GM23338 (cell line): Measurements from ENCODE around the gene MEI4. TPM values are rescaled to one million over a fixed set of nuclear protein-coding genes. Genes with fewer than 3 reads are reported as not detected.

Source experiments
- ATAC-seq: fragments of 200-7000 bp; cut with Tn5 transposase; 3 replicates; pipeline ENCODE4 v1.9.1; 2020
- DNase-seq: peaks from one replicate; pipeline ENCODE4 v3.0.0-alpha.2; 2015; ENCODE audit warnings: low spot score
- H2AFZ ChIP-seq: fragments of 200-600 bp; sonication (generic); 2 replicates; pipeline ENCODE4 v1.8.0; 2016; ENCODE audit warnings: antibody characterized with exemption, mild to moderate bottlenecking, moderate library complexity
- H3F3A ChIP-seq: fragments of 200-600 bp; sonication (generic); replicated peaks from 2 replicates; pipeline ENCODE4 v1.8.0; 2017; ENCODE audit warnings: antibody characterized with exemption, mixed run types, low read depth
- H3K27ac ChIP-seq: fragments of 200-600 bp; sonication (generic); 2 replicates; pipeline ENCODE4 v1.6.1; 2016; ENCODE audit warnings: low read depth
- H3K27me3 ChIP-seq: fragments of 200-600 bp; sonication (generic); 2 replicates; pipeline ENCODE4 v1.8.0; 2016; ENCODE audit warnings: mild to moderate bottlenecking, mixed run types, moderate library complexity; ENCODE audit not compliant: insufficient read depth
- H3K36me3 ChIP-seq: fragments of 200-600 bp; sonication (generic); 2 replicates; pipeline ENCODE4 v1.8.0; 2016; ENCODE audit warnings: mild to moderate bottlenecking; ENCODE audit not compliant: insufficient read depth
- H3K4me1 ChIP-seq: fragments of 200-600 bp; sonication (generic); 2 replicates; pipeline ENCODE4 v1.8.0; 2016; ENCODE audit warnings: mild to moderate bottlenecking, moderate library complexity; ENCODE audit not compliant: insufficient read depth
- H3K4me2 ChIP-seq: fragments of 200-600 bp; sonication (generic); 2 replicates; pipeline ENCODE4 v1.7.1; 2017; ENCODE audit warnings: mixed run types
- H3K4me3 ChIP-seq: fragments of 200-600 bp; sonication (generic); 2 replicates; pipeline ENCODE4 v1.6.1; 2016; ENCODE audit warnings: mixed run types
- H3K79me2 ChIP-seq: fragments of 200-600 bp; sonication (generic); replicated peaks from 2 replicates; pipeline ENCODE4 v1.8.0; 2017; ENCODE audit warnings: mild to moderate bottlenecking; ENCODE audit not compliant: insufficient read depth
- H3K9me2 ChIP-seq: fragments of 200-600 bp; sonication (generic); 2 replicates; pipeline ENCODE4 v1.8.0; 2017; ENCODE audit not compliant: insufficient read depth
- H4K20me1 ChIP-seq: fragments of 200-600 bp; sonication (generic); replicated peaks from 2 replicates; pipeline ENCODE4 v1.8.0; 2017; ENCODE audit warnings: mild to moderate bottlenecking; ENCODE audit not compliant: insufficient read depth
- H3K27ac Mint-ChIP-seq: 2 replicates; pipeline ENCODE4 v1.8.0; 2020; ENCODE audit warnings: inconsistent platforms, mild to moderate bottlenecking, moderate library complexity, mixed read lengths
- H3K27me3 Mint-ChIP-seq: 3 replicates; pipeline ENCODE4 v1.8.0; 2022; ENCODE audit warnings: low read depth, mild to moderate bottlenecking, moderate library complexity, mixed read lengths, inconsistent platforms; ENCODE audit not compliant: insufficient read depth, poor library complexity
- H3K36me3 Mint-ChIP-seq: 3 replicates; pipeline ENCODE4 v1.8.0; 2021; ENCODE audit warnings: low read depth, mild to moderate bottlenecking, inconsistent platforms, moderate library complexity, mixed read lengths
- H3K4me1 Mint-ChIP-seq: 3 replicates; pipeline ENCODE4 v1.8.0; 2020; ENCODE audit warnings: mild to moderate bottlenecking, inconsistent platforms, mixed read lengths
- H3K4me3 Mint-ChIP-seq: 3 replicates; pipeline ENCODE4 v1.8.0; 2021; ENCODE audit warnings: moderate library complexity, mild to moderate bottlenecking, inconsistent platforms, mixed read lengths
- H3K9me3 Mint-ChIP-seq: 3 replicates; pipeline ENCODE4 v1.8.0; 2020; ENCODE audit warnings: moderate library complexity, mild to moderate bottlenecking, inconsistent platforms, mixed read lengths
- CREB1 ChIP-seq: fragments of 250-450 bp; sonication (Bioruptor Pico); IDR thresholded peaks from 2 replicates; pipeline ENCODE4 v1.5.0; 2020; ENCODE audit warnings: low read depth, mild to moderate bottlenecking, moderate library complexity
- EZH2 ChIP-seq: fragments of 200-600 bp; sonication (generic); IDR thresholded peaks from one replicate; pipeline ENCODE4 v1.8.0; 2017; ENCODE audit warnings: antibody characterized with exemption, mild to moderate bottlenecking, low read depth; ENCODE audit not compliant: unreplicated experiment
- EZH2phosphoT487 ChIP-seq: fragments of 200-600 bp; sonication (generic); IDR thresholded peaks from one replicate; pipeline ENCODE4 v1.8.1; 2018; ENCODE audit warnings: antibody characterized with exemption; ENCODE audit not compliant: unreplicated experiment
- JUNB ChIP-seq: IDR thresholded peaks from one replicate; pipeline ENCODE4 v1.6.1; 2016; ENCODE audit warnings: antibody characterized with exemption; ENCODE audit not compliant: unreplicated experiment
- NANOG ChIP-seq: IDR thresholded peaks from 2 replicates; pipeline ENCODE4 v1.6.1; 2016; ENCODE audit warnings: antibody characterized with exemption, borderline replicate concordance
- POLR2AphosphoS5 ChIP-seq: IDR thresholded peaks from 2 replicates; pipeline ENCODE4 v1.6.1; 2016; ENCODE audit warnings: antibody characterized with exemption, low read depth
- STAT1 ChIP-seq: IDR thresholded peaks from one replicate; pipeline ENCODE4 v1.6.1; 2016; ENCODE audit warnings: antibody characterized with exemption; ENCODE audit not compliant: unreplicated experiment
- ZNF114 ChIP-seq: fragments of 250-450 bp; sonication (Bioruptor Pico); IDR thresholded peaks from 2 replicates; pipeline ENCODE4 v1.5.0; 2020; ENCODE audit warnings: mild to moderate bottlenecking, moderate library complexity
- ZNF331 ChIP-seq: fragments of 250-450 bp; sonication (Bioruptor Pico); IDR thresholded peaks from 2 replicates; pipeline ENCODE4 v1.5.0; 2020; ENCODE audit warnings: low read depth, mild to moderate bottlenecking, moderate library complexity
- polyA plus RNA-seq: library from polyadenylated mRNA; unstranded; fragments of >200 nt; fragmentation: Nextera tagmentation; extraction: Ambion mirVana; gene quantifications from 2 replicates; pipeline ENCODE4 v1.2.1, GENCODE V29; 2016
- total RNA-seq: library from RNA; depleted of rRNA; stranded (reverse); fragments of >200 nt; shearing (Covaris generic); gene quantifications from 2 replicates; pipeline ENCODE4 v1.2.3, GENCODE V29; 2014
- TF ChIP-seq, protein P1 (sequence below): IDR thresholded peaks from 2 replicates; pipeline ENCODE4 v1.6.1; 2016; ENCODE audit warnings: antibody characterized with exemption
- TF ChIP-seq, protein P2 (sequence below): fragments of 250-450 bp; sonication (Bioruptor Pico); IDR thresholded peaks from 2 replicates; pipeline ENCODE4 v1.5.0; 2020; ENCODE audit warnings: mild to moderate bottlenecking, moderate library complexity
- TF ChIP-seq, protein P3 (sequence below): IDR thresholded peaks from one replicate; pipeline ENCODE4 v1.6.1; 2018; ENCODE audit warnings: antibody characterized with exemption; ENCODE audit not compliant: unreplicated experiment
- TF ChIP-seq, protein P4 (sequence below), 2 experiments: fragments of 200-600 bp in 1 of 2; sonication (generic) in 1 of 2; conservative IDR thresholded peaks; 2 replicates each; pipeline versions ENCODE4 v1.5.1 to v1.6.1; 2016 to 2017; ENCODE audit warnings: antibody characterized with exemption in 2 of 2, low read depth in 2 of 2, mild to moderate bottlenecking in 2 of 2, moderate library complexity in 1 of 2

MEI4 gene
- total and polyA plus RNA-seq, 2 experiments from 2014 or later = 0.23 to 0.63 TPM

DNA sequence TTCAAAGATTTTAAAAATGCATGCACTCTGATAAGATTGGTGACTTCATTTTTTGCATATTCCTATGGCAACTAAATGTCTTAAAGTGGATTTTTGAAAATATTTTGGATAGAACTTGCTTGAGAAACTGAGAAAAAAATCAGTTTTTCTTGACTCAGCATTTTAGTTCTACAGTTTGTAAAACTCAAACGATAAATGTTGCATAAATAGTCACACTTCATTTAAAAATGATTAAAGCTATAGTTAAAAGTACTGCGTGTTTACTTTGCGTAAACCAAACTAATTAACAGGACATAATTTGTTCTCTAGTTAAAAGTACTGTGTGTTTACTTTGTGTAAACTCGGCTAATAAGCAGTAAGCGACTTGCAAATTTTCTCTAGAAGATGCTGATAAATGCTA is 28.3 kb upstream of the MEI4 start:
- H3K79me2 ChIP-seq = no peaks in the 10 kb centered on the region
- no peak overlapping the region for H2AFZ ChIP-seq
- no peak overlapping the region for H3K4me3 Mint-ChIP-seq
- 0 out of 2 replicates have a peak, but pooled peaks cover 3% of the 10 kb centered on the region for H3K4me1 ChIP-seq
- H3K27me3 Mint-ChIP-seq = peaks cover 4% of the 10 kb centered on the region
- H3K27me3 ChIP-seq = no peaks in the 10 kb centered on the region
- ATAC-seq (no peak), DNase-seq (no peak)
- H3K4me2 ChIP-seq = no peak overlapping the region
- H3K9me3 Mint-ChIP-seq = no peaks in the 10 kb centered on the region; the same call in 1 of the 3 replicates
- H3K27ac Mint-ChIP-seq = no peak overlapping the region
- H4K20me1 ChIP-seq = no peaks in the 10 kb centered on the region
- no peak overlapping the region for H3K4me3 ChIP-seq
- 0 out of 2 replicates have a peak, but pooled peaks cover 2% of the 10 kb centered on the region for H3K9me2 ChIP-seq
- peaks cover 4% of the 10 kb centered on the region; the same call in 2 of the 3 replicates for H3K4me1 Mint-ChIP-seq
- H3K36me3 ChIP-seq = no peaks in the 10 kb centered on the region
- H3K27ac ChIP-seq = no peak overlapping the region
- no peak for TF ChIP-seq EZH2phosphoT487
- no peak for TF ChIP-seq ZNF114 (CRISPR knock-in tag)
- TF ChIP-seq JUNB = no peak
- no peak for TF ChIP-seq NANOG
- no peak for TF ChIP-seq CREB1 (CRISPR knock-in tag)
- TF ChIP-seq POLR2AphosphoS5 = no peak
- TF ChIP-seq, protein P1, sequence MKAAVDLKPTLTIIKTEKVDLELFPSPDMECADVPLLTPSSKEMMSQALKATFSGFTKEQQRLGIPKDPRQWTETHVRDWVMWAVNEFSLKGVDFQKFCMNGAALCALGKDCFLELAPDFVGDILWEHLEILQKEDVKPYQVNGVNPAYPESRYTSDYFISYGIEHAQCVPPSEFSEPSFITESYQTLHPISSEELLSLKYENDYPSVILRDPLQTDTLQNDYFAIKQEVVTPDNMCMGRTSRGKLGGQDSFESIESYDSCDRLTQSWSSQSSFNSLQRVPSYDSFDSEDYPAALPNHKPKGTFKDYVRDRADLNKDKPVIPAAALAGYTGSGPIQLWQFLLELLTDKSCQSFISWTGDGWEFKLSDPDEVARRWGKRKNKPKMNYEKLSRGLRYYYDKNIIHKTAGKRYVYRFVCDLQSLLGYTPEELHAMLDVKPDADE = no peak
- TF ChIP-seq, protein P2, sequence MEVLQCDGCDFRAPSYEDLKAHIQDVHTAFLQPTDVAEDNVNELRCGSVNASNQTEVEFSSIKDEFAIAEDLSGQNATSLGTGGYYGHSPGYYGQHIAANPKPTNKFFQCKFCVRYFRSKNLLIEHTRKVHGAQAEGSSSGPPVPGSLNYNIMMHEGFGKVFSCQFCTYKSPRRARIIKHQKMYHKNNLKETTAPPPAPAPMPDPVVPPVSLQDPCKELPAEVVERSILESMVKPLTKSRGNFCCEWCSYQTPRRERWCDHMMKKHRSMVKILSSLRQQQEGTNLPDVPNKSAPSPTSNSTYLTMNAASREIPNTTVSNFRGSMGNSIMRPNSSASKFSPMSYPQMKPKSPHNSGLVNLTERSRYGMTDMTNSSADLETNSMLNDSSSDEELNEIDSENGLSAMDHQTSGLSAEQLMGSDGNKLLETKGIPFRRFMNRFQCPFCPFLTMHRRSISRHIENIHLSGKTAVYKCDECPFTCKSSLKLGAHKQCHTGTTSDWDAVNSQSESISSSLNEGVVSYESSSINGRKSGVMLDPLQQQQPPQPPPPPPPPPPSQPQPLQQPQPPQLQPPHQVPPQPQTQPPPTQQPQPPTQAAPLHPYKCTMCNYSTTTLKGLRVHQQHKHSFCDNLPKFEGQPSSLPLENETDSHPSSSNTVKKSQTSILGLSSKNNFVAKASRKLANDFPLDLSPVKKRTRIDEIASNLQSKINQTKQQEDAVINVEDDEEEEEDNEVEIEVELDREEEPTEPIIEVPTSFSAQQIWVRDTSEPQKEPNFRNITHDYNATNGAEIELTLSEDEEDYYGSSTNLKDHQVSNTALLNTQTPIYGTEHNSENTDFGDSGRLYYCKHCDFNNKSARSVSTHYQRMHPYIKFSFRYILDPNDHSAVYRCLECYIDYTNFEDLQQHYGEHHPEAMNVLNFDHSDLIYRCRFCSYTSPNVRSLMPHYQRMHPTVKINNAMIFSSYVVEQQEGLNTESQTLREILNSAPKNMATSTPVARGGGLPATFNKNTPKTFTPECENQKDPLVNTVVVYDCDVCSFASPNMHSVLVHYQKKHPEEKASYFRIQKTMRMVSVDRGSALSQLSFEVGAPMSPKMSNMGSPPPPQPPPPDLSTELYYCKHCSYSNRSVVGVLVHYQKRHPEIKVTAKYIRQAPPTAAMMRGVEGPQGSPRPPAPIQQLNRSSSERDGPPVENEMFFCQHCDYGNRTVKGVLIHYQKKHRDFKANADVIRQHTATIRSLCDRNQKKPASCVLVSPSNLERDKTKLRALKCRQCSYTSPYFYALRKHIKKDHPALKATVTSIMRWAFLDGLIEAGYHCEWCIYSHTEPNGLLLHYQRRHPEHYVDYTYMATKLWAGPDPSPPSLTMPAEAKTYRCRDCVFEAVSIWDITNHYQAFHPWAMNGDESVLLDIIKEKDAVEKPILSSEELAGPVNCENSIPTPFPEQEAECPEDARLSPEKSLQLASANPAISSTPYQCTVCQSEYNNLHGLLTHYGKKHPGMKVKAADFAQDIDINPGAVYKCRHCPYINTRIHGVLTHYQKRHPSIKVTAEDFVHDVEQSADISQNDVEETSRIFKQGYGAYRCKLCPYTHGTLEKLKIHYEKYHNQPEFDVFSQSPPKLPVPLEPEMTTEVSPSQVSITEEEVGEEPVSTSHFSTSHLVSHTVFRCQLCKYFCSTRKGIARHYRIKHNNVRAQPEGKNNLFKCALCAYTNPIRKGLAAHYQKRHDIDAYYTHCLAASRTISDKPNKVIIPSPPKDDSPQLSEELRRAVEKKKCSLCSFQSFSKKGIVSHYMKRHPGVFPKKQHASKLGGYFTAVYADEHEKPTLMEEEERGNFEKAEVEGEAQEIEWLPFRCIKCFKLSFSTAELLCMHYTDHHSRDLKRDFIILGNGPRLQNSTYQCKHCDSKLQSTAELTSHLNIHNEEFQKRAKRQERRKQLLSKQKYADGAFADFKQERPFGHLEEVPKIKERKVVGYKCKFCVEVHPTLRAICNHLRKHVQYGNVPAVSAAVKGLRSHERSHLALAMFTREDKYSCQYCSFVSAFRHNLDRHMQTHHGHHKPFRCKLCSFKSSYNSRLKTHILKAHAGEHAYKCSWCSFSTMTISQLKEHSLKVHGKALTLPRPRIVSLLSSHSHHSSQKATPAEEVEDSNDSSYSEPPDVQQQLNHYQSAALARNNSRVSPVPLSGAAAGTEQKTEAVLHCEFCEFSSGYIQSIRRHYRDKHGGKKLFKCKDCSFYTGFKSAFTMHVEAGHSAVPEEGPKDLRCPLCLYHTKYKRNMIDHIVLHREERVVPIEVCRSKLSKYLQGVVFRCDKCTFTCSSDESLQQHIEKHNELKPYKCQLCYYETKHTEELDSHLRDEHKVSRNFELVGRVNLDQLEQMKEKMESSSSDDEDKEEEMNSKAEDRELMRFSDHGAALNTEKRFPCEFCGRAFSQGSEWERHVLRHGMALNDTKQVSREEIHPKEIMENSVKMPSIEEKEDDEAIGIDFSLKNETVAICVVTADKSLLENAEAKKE (CRISPR knock-in tag) = no peak
- TF ChIP-seq, protein P3, sequence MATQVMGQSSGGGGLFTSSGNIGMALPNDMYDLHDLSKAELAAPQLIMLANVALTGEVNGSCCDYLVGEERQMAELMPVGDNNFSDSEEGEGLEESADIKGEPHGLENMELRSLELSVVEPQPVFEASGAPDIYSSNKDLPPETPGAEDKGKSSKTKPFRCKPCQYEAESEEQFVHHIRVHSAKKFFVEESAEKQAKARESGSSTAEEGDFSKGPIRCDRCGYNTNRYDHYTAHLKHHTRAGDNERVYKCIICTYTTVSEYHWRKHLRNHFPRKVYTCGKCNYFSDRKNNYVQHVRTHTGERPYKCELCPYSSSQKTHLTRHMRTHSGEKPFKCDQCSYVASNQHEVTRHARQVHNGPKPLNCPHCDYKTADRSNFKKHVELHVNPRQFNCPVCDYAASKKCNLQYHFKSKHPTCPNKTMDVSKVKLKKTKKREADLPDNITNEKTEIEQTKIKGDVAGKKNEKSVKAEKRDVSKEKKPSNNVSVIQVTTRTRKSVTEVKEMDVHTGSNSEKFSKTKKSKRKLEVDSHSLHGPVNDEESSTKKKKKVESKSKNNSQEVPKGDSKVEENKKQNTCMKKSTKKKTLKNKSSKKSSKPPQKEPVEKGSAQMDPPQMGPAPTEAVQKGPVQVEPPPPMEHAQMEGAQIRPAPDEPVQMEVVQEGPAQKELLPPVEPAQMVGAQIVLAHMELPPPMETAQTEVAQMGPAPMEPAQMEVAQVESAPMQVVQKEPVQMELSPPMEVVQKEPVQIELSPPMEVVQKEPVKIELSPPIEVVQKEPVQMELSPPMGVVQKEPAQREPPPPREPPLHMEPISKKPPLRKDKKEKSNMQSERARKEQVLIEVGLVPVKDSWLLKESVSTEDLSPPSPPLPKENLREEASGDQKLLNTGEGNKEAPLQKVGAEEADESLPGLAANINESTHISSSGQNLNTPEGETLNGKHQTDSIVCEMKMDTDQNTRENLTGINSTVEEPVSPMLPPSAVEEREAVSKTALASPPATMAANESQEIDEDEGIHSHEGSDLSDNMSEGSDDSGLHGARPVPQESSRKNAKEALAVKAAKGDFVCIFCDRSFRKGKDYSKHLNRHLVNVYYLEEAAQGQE = no peak
- TF ChIP-seq ZNF331 = no peak
- TF ChIP-seq STAT1 = no peak
- no peak for TF ChIP-seq EZH2
- TF ChIP-seq, protein P4, sequence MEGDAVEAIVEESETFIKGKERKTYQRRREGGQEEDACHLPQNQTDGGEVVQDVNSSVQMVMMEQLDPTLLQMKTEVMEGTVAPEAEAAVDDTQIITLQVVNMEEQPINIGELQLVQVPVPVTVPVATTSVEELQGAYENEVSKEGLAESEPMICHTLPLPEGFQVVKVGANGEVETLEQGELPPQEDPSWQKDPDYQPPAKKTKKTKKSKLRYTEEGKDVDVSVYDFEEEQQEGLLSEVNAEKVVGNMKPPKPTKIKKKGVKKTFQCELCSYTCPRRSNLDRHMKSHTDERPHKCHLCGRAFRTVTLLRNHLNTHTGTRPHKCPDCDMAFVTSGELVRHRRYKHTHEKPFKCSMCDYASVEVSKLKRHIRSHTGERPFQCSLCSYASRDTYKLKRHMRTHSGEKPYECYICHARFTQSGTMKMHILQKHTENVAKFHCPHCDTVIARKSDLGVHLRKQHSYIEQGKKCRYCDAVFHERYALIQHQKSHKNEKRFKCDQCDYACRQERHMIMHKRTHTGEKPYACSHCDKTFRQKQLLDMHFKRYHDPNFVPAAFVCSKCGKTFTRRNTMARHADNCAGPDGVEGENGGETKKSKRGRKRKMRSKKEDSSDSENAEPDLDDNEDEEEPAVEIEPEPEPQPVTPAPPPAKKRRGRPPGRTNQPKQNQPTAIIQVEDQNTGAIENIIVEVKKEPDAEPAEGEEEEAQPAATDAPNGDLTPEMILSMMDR (conservative IDR thresholded peaks at IDR 0.05; ENCODE audit: low read depth in 2 of 2) = no peak
- H3K36me3 Mint-ChIP-seq = no peaks in the 10 kb centered on the region
- no peaks in the 10 kb centered on the region for H3F3A ChIP-seq
